SK-N-MC (cell line): ENCODE measurements around the gene PLPPR4.

ENCODE experiments used
- EZH2 ChIP-seq: fragments of 200-600 bp; sonication (generic); IDR thresholded peaks from one replicate; pipeline ENCODE4 v1.6.1; 2017; ENCODE audit warnings: antibody characterized with exemption
- FOXP2 ChIP-seq: optimal IDR thresholded peaks from 2 replicates; pipeline ENCODE3; 2011; ENCODE audit warnings: mild to moderate bottlenecking, moderate library complexity; ENCODE audit not compliant: insufficient read depth; ENCODE audit errors: extremely low read length, control extremely low read depth
- POLR2AphosphoS5 ChIP-seq: IDR thresholded peaks from 2 replicates; pipeline ENCODE4 v1.6.1; 2012; ENCODE audit warnings: mild to moderate bottlenecking, low read depth, low read length, borderline replicate concordance

- TF ChIP-seq EZH2 (no peak), POLR2AphosphoS5 (no peak), FOXP2 (no peak)
Observed at GRCh38 chr1:99306056-99306455, 41.8 kb downstream of the PLPPR4 start.
